HepG2 (cell line): ENCODE results near the gene ZNF343. TPM values are rescaled to one million over a fixed set of nuclear protein-coding genes. Genes with fewer than 3 reads are reported as not detected.
A peak's percentile ranks its signal among the peaks of the same experiment; 100 is the strongest.

Experiments used
- ATF7-NPFF ChIP-seq: sonication (generic); formaldehyde crosslinking; IDR thresholded peaks from 2 replicates; pipeline ENCODE4 v1.8.1; 2023; ENCODE audit warnings: mild to moderate bottlenecking, low read depth, missing genetic modification reagents, moderate library complexity
- MAF1 ChIP-seq: sonication (generic); formaldehyde crosslinking; IDR thresholded peaks from 2 replicates; pipeline ENCODE4 v1.5.0; 2020; ENCODE audit warnings: missing genetic modification reagents, borderline replicate concordance
- SOX13 ChIP-seq, 3 experiments: fragments of 450-650 bp in 1 of 3; sonication (generic) in 1 of 3; formaldehyde crosslinking in 1 of 3; IDR thresholded peaks in 2 of 3; conservative IDR thresholded peaks in 1 of 3; 2 replicates each; pipeline versions ENCODE4 v1.5.0 to v1.6.1; 2016 to 2020; ENCODE audit warnings: antibody characterized with exemption in 1 of 3, mild to moderate bottlenecking in 1 of 3, missing compliant biosample characterization in 1 of 3, missing genetic modification reagents in 1 of 3, moderate library complexity in 1 of 3
- STAT6 ChIP-seq: sonication (generic); formaldehyde crosslinking; IDR thresholded peaks from 2 replicates; pipeline ENCODE4 v1.4.0; 2020; ENCODE audit warnings: missing genetic modification reagents, mild to moderate bottlenecking, borderline replicate concordance
- TERF1 ChIP-seq: sonication (generic); formaldehyde crosslinking; IDR thresholded peaks from 2 replicates; pipeline ENCODE4 v1.8.0; 2022; ENCODE audit warnings: mild to moderate bottlenecking, missing genetic modification reagents, moderate library complexity
- TFE3 ChIP-seq: IDR thresholded peaks from 2 replicates; pipeline ENCODE4 v1.6.1; 2016
- ZFYVE20 ChIP-seq: sonication (generic); formaldehyde crosslinking; IDR thresholded peaks from 2 replicates; pipeline ENCODE4 v1.8.0; 2023; ENCODE audit warnings: low read depth, mild to moderate bottlenecking, moderate library complexity, missing genetic modification reagents, borderline replicate concordance
- ZNF318 ChIP-seq: sonication (generic); formaldehyde crosslinking; IDR thresholded peaks from 2 replicates; pipeline ENCODE4 v1.4.0; 2020; ENCODE audit warnings: mild to moderate bottlenecking, missing genetic modification reagents
- ZNF501 ChIP-seq: sonication (generic); formaldehyde crosslinking; IDR thresholded peaks from 2 replicates; pipeline ENCODE4 v1.5.1; 2020; ENCODE audit warnings: mild to moderate bottlenecking, moderate library complexity, missing genetic modification reagents
- polyA plus RNA-seq, 8 experiments: library from polyadenylated mRNA; depleted of rRNA in 3 of 8; stranded (reverse) in 7 of 8; unstranded in 1 of 8; fragments of >200 nt; fragmentation: Illumina TruSeq in 4 of 8; extraction: Trizol in 4 of 8; gene quantifications; 2 replicates each; pipeline versions ENCODE4 v1.2.1 to v1.2.3, GENCODE V29; 2011 to 2016; ENCODE audit warnings: low read depth in 4 of 8, missing spikeins in 1 of 8, mixed read lengths in 1 of 8; ENCODE audit not compliant: insufficient read depth in 1 of 8
- total RNA-seq, 5 experiments: library from RNA; depleted of rRNA; stranded (reverse); fragments of >200 nt; fragmentation: Illumina TruSeq; extraction: Trizol; gene quantifications; 2 replicates each; pipeline ENCODE4 v1.2.3, GENCODE V29; 2016; ENCODE audit warnings: low read depth in 1 of 5

Gene ZNF343
- total and polyA plus RNA-seq, 2 of the 13 experiments (the other 11 are each of a cell fraction or from before 2014, with no cell fraction given), result 16.4 to 22.1 TPM

- TF ChIP-seq MAF1 (CRISPR knock-in tag) (peak; percentile 98; the same call in 1 of the 2 replicates), SOX13 (IDR thresholded peaks at IDR 0.05) (peak; percentile 69; the same call in 1 of the 2 replicates), SOX13 (CRISPR knock-in tag; conservative IDR thresholded peaks at IDR 0.05 in 1 of 2, IDR thresholded peaks at IDR 0.05 in 1 of 2) (peak; percentile 66 to 91; a peak in 2 of 4 replicates), ZFYVE20 (CRISPR knock-in tag) (peak; percentile 83; the same call in 1 of the 2 replicates), TFE3 (CRISPR knock-in tag) (peak; percentile 88), ZNF318 (CRISPR knock-in tag) (peak; percentile 98), ATF7-NPFF (CRISPR knock-in tag) (peak; percentile 99), TERF1 (CRISPR knock-in tag) (peak; percentile 39; the same call in 1 of the 2 replicates), ZNF501 (CRISPR knock-in tag) (peak; percentile 100), STAT6 (peak; percentile 100)
Observed at GRCh38 chr20:2470423-2471193, 38.1 kb downstream of the ZNF343 start, which contains the start of gene SNRPB (continued).
